ENCODE measurements around the gene GYPC.
"Not testable (repeated sequence)": the region's sequence is repeated elsewhere in the genome, so short reads cannot be mapped to it uniquely, and the experiment has no call there.

GYPC gene

GRCh38 chr2:126685629-126686028 lies 29.7 kb downstream of the GYPC start:
- 84 to 91% methylated on average over 3 of the region's 4 CpGs for WGBS, 2 experiments (ENCODE audit: insufficient coverage in 2 of 2)
- no peaks in the 10 kb centered on the region for H3K4me1 ChIP-seq (ENCODE audit: control insufficient read depth, insufficient read depth, low read length, poor library complexity, severe bottlenecking)
- H3K27ac ChIP-seq (ENCODE audit: low read depth, low read length, severe bottlenecking), result no peak overlapping the region
- H3K9me3 ChIP-seq (ENCODE audit: control insufficient read depth, low read length), result no peaks in the 10 kb centered on the region
- H3K4me3 ChIP-seq (ENCODE audit: extremely low read depth, insufficient read depth, low read length, poor library complexity, severe bottlenecking), result no peak overlapping the region
- H3K36me3 ChIP-seq (ENCODE audit: control insufficient read depth, insufficient read depth, low read length), result peaks cover 30% of the 10 kb centered on the region

- 90 to 92% methylated on average over 5 of the region's 5 CpGs for WGBS, 2 experiments (ENCODE audit: insufficient coverage in 2 of 2)
- Histone ChIP-seq H3K36me3 (ENCODE audit: control insufficient read depth, insufficient read depth, low read length) (peaks cover 29% of the 10 kb centered on the region), H3K4me1 (ENCODE audit: control insufficient read depth, insufficient read depth, low read length, poor library complexity, severe bottlenecking) (no peaks in the 10 kb centered on the region), H3K27ac (ENCODE audit: low read depth, low read length, severe bottlenecking) (no peak overlapping the region), H3K9me3 (ENCODE audit: control insufficient read depth, low read length) (no peaks in the 10 kb centered on the region), H3K4me3 (ENCODE audit: extremely low read depth, insufficient read depth, low read length, poor library complexity, severe bottlenecking) (no peak overlapping the region)
Observed at GRCh38 chr2:126686286-126686685, 30.3 kb downstream of the GYPC start.

DNA sequence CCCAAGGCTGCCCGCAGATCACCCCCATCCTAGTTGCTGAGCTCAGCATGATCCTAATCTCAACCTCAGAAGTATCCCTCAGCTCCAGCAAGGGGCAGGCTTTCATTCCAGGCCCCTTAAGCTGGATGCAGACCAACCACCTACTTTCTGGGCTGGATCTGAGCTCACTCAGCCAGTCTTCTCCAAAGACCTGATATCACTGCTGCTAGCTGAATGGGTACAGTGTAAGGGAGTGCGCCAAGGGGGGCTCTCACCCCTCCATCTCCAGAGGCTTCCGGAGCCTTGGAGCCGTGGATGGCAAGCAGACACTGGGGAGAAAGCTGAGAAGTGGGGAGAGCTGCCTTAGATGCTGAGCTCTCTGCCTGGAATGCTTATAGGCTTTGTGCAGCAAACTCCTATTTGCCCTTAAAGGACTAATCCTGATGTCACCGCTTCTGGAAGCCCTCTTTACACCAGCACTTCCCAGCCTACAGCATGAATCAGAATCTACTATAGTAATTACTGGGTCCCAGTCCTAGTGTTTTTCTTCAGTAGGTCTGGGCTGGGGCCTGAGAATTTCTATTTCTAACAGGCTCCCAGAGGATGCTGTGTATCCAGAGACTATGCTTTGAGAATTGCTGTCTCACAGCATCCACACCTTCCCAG lies 31.0 kb downstream of the GYPC start:
- H3K4me3 ChIP-seq (ENCODE audit: extremely low read depth, insufficient read depth, low read length, poor library complexity, severe bottlenecking), result no peak overlapping the region
- H3K27ac ChIP-seq (ENCODE audit: low read depth, low read length, severe bottlenecking), result no peak overlapping the region

DNA sequence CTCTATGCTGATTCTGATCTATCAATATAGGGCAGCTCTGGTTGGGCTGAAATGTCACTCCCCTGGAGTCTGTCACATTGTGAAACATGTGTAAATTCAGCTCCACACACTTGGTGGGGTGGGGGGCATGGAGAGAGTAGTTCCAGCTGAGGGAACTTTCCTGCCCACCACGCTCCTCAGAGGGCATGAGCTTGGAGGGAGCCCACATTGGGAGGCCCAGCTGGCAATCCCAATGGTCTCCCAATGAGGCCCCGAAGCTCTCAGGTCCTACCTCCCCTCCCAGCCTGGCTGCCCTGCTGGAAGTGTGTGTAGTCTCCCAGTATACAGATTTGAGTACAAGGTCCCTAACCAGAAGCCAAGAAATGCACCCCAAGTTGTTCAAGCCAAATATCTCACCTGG lies 31.5 kb downstream of the GYPC start:
- H3K27ac ChIP-seq (ENCODE audit: low read depth, low read length, severe bottlenecking), result no peak overlapping the region
- H3K4me1 ChIP-seq (ENCODE audit: control insufficient read depth, insufficient read depth, low read length, poor library complexity, severe bottlenecking), result no peaks in the 10 kb centered on the region
- no peaks in the 10 kb centered on the region for H3K9me3 ChIP-seq (ENCODE audit: control insufficient read depth, low read length)
- 92 to 100% methylated on average over 1 to 2 of the region's 2 CpGs for WGBS, 2 experiments (ENCODE audit: insufficient coverage in 2 of 2)
- no peak overlapping the region for H3K4me3 ChIP-seq (ENCODE audit: extremely low read depth, insufficient read depth, low read length, poor library complexity, severe bottlenecking)
- peaks cover 33% of the 10 kb centered on the region for H3K36me3 ChIP-seq (ENCODE audit: control insufficient read depth, insufficient read depth, low read length)

More for the DNA sequence above, 31.0 kb downstream of the GYPC start:
- peaks cover 30% of the 10 kb centered on the region for H3K36me3 ChIP-seq (ENCODE audit: control insufficient read depth, insufficient read depth, low read length)
- no peaks in the 10 kb centered on the region for H3K9me3 ChIP-seq (ENCODE audit: control insufficient read depth, low read length)
- 73 to 100% methylated on average over 1 to 2 of the region's 5 CpGs for WGBS, 2 experiments (ENCODE audit: insufficient coverage in 2 of 2)
- no peaks in the 10 kb centered on the region for H3K4me1 ChIP-seq (ENCODE audit: control insufficient read depth, insufficient read depth, low read length, poor library complexity, severe bottlenecking)

GRCh38 chr2:126688594-126688993 lies 32.6 kb downstream of the GYPC start:
- WGBS, 2 experiments (ENCODE audit: insufficient coverage in 2 of 2), result 100% methylated on average over 1 of the region's 2 CpGs
- not testable (repeated sequence) for H3K4me3 ChIP-seq (ENCODE audit: extremely low read depth, insufficient read depth, low read length, poor library complexity, severe bottlenecking); H3K9me3 ChIP-seq (ENCODE audit: control insufficient read depth, low read length); H3K4me1 ChIP-seq (ENCODE audit: control insufficient read depth, insufficient read depth, low read length, poor library complexity, severe bottlenecking); H3K27ac ChIP-seq (ENCODE audit: low read depth, low read length, severe bottlenecking)
- peaks cover 39% of the 10 kb centered on the region for H3K36me3 ChIP-seq (ENCODE audit: control insufficient read depth, insufficient read depth, low read length)

DNA sequence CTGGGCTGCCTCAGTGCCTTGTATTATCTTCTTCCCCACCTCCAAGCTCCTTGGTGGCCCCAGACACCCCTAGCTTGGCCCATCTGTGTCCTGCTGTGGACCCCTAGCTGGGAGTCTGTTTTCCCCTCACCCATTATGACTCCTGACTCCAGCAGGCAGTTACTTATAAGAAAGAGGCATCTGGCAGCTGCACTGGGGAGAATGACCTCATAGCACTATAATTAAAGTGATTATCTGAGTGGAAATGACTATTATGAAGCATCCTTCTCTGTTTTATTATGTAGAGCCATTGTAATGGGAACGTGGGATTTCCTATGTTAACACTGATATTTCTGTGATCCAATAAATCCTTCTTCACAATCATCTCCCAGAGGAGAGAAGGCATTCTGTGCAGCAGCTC lies 36.3 kb downstream of the GYPC start:
- not testable (repeated sequence) for H3K4me1 ChIP-seq (ENCODE audit: control insufficient read depth, insufficient read depth, low read length, poor library complexity, severe bottlenecking); H3K9me3 ChIP-seq (ENCODE audit: control insufficient read depth, low read length); H3K4me3 ChIP-seq (ENCODE audit: extremely low read depth, insufficient read depth, low read length, poor library complexity, severe bottlenecking); H3K27ac ChIP-seq (ENCODE audit: low read depth, low read length, severe bottlenecking)
- H3K36me3 ChIP-seq (ENCODE audit: control insufficient read depth, insufficient read depth, low read length), result peaks cover 54% of the 10 kb centered on the region
- WGBS, 2 experiments (ENCODE audit: insufficient coverage in 2 of 2), result no CpG with 5 or more reads among the region's 1 CpG

- H3K27ac ChIP-seq (ENCODE audit: low read depth, low read length, severe bottlenecking); H3K4me1 ChIP-seq (ENCODE audit: control insufficient read depth, insufficient read depth, low read length, poor library complexity, severe bottlenecking); H3K4me3 ChIP-seq (ENCODE audit: extremely low read depth, insufficient read depth, low read length, poor library complexity, severe bottlenecking); H3K9me3 ChIP-seq (ENCODE audit: control insufficient read depth, low read length): not testable (repeated sequence)
- WGBS, 2 experiments (ENCODE audit: insufficient coverage in 2 of 2), result 87 to 100% methylated on average over 1 to 2 of the region's 3 CpGs
- H3K36me3 ChIP-seq (ENCODE audit: control insufficient read depth, insufficient read depth, low read length), result peaks cover 62% of the 10 kb centered on the region
Observed at GRCh38 chr2:126692934-126693592, 37.1 kb downstream of the GYPC start.

DNA sequence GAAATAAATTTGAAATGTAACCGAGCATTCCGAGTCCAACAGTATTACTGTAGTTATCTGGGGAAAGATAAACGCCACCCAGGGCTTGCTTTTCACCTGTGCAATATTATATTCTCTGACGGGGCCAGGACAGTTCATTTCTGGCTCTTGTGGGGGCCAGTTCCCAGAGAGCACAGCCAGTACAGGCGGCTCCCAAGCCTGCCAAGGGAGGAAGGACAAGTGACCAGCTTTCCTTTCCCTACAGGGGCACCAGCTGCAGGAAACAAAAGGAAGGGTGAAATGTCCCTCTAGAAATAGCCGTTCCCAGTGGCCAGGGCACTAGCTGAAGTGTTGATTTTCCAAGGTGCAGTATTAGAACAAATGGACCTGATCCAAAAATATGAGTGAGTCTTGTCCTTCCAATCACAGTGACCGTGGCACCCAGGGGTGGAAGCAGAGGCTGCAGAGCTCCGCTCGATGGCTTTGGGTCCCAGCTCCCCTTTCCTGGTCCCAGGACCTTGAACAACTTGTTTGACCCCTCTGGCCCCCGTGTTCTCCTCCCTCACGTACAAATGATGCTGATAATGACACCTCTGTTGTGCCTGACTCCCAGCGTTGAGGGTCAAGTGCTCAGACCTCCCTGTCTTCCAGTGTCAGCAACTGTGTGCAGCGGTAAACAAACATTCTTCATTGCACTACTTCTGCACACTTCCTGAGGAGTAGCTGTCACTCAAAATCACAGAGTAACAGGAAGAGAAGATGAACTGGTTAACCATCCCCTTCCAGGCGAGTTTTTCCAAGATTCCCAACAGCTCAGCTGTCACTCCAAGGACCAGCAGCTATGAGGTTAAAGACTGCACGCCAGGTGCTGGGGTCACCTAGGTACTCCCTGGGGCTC lies 40.9 kb downstream of the GYPC start:
- Histone ChIP-seq H3K27ac (ENCODE audit: low read depth, low read length, severe bottlenecking) (no peak overlapping the region), H3K4me1 (ENCODE audit: control insufficient read depth, insufficient read depth, low read length, poor library complexity, severe bottlenecking) (no peaks in the 10 kb centered on the region), H3K36me3 (ENCODE audit: control insufficient read depth, insufficient read depth, low read length) (peaks cover 54% of the 10 kb centered on the region), H3K9me3 (ENCODE audit: control insufficient read depth, low read length) (no peaks in the 10 kb centered on the region), H3K4me3 (ENCODE audit: extremely low read depth, insufficient read depth, low read length, poor library complexity, severe bottlenecking) (no peak overlapping the region)
- WGBS, 2 experiments (ENCODE audit: insufficient coverage in 2 of 2), result 95 to 98% methylated on average over 13 to 14 of the region's 15 CpGs

GRCh38 chr2:126698376-126698775 lies 42.4 kb downstream of the GYPC start:
- Histone ChIP-seq H3K4me1 (ENCODE audit: control insufficient read depth, insufficient read depth, low read length, poor library complexity, severe bottlenecking) (no peaks in the 10 kb centered on the region), H3K27ac (ENCODE audit: low read depth, low read length, severe bottlenecking) (no peak overlapping the region), H3K36me3 (ENCODE audit: control insufficient read depth, insufficient read depth, low read length) (peaks cover 42% of the 10 kb centered on the region), H3K9me3 (ENCODE audit: control insufficient read depth, low read length) (no peaks in the 10 kb centered on the region), H3K4me3 (ENCODE audit: extremely low read depth, insufficient read depth, low read length, poor library complexity, severe bottlenecking) (no peak overlapping the region)
- 100% methylated on average over 1 of the region's 2 CpGs; no CpG with 5 or more reads in 1 of the 2 experiments for WGBS, 2 experiments (ENCODE audit: insufficient coverage in 2 of 2)

- Histone ChIP-seq H3K27ac (ENCODE audit: low read depth, low read length, severe bottlenecking) (no peak overlapping the region), H3K36me3 (ENCODE audit: control insufficient read depth, insufficient read depth, low read length) (peaks cover 35% of the 10 kb centered on the region), H3K4me1 (ENCODE audit: control insufficient read depth, insufficient read depth, low read length, poor library complexity, severe bottlenecking) (no peaks in the 10 kb centered on the region), H3K4me3 (ENCODE audit: extremely low read depth, insufficient read depth, low read length, poor library complexity, severe bottlenecking) (no peak overlapping the region), H3K9me3 (ENCODE audit: control insufficient read depth, low read length) (no peaks in the 10 kb centered on the region)
- WGBS, 2 experiments (ENCODE audit: insufficient coverage in 2 of 2), result no CpG with 5 or more reads among the region's 2 CpGs
Observed at GRCh38 chr2:126699018-126699417, 43.1 kb downstream of the GYPC start.

Data from mesodermal cell (in vitro differentiated cells).